ENCODE results near the gene NUP214.

NUP214 gene

GRCh38 chr9:131227112-131227958 lies 101.9 kb downstream of the NUP214 start:
- no peak for TF ChIP-seq CTCF (IDR thresholded peaks at IDR 0.05; ENCODE audit: extremely low read depth, missing control alignments)

GRCh38 chr9:131227959-131228460 lies 102.6 kb downstream of the NUP214 start:
- DNase-seq (ENCODE audit: low spot score), result no peak
- TF ChIP-seq CTCF (IDR thresholded peaks at IDR 0.05; ENCODE audit: extremely low read depth, missing control alignments), result no peak

More at GRCh38 chr9:131227112-131227958, 101.9 kb downstream of the NUP214 start:
- DNase-seq (ENCODE audit: low spot score), result no peak

- TF ChIP-seq CTCF (IDR thresholded peaks at IDR 0.05; ENCODE audit: extremely low read depth, missing control alignments), result no peak
These were observed 103.6 kb downstream of the NUP214 start for GRCh38 chr9:131228988-131229387.

GRCh38 chr9:131233556-131233955 lies 108.2 kb downstream of the NUP214 start:
- no peak for DNase-seq (ENCODE audit: low spot score)
- TF ChIP-seq CTCF (IDR thresholded peaks at IDR 0.05; ENCODE audit: extremely low read depth, missing control alignments), result no peak

More at GRCh38 chr9:131228988-131229387, 103.6 kb downstream of the NUP214 start:
- no peak for DNase-seq (ENCODE audit: low spot score)

- no peak for TF ChIP-seq CTCF (IDR thresholded peaks at IDR 0.05; ENCODE audit: extremely low read depth, missing control alignments)
These were observed 108.6 kb downstream of the NUP214 start for GRCh38 chr9:131233995-131234394.

GRCh38 chr9:131234799-131235479 lies 109.6 kb downstream of the NUP214 start:
- TF ChIP-seq CTCF (IDR thresholded peaks at IDR 0.05; ENCODE audit: extremely low read depth, missing control alignments), result no peak
- no peak for DNase-seq (ENCODE audit: low spot score)

More at GRCh38 chr9:131233995-131234394, 108.6 kb downstream of the NUP214 start:
- DNase-seq (ENCODE audit: low spot score), result no peak

- no peak for TF ChIP-seq CTCF (IDR thresholded peaks at IDR 0.05; ENCODE audit: extremely low read depth, missing control alignments)
- no peak for DNase-seq (ENCODE audit: low spot score)
These were observed 110.1 kb downstream of the NUP214 start for GRCh38 chr9:131235480-131235851.
